Esophagus squamous epithelium (tissue), 5 donors: ENCODE measurements around the gene SYT8. TPM values are rescaled to one million over a fixed set of nuclear protein-coding genes. Genes with fewer than 3 reads are reported as not detected.

ENCODE experiments used
- DNase-seq: peaks from one replicate; lab custom pipeline; 2025; lab: John Stamatoyannopoulos, UW
- H3K27ac ChIP-seq, 4 donors: fragments of 200-600 bp; sonication (generic); one replicate each; pipeline ENCODE4 v1.5.1; 2016 to 2019; ENCODE audit warnings: mild to moderate bottlenecking in 1 of 4
- H3K27me3 ChIP-seq, 4 donors: fragments of 200-600 bp; sonication (generic); 1 replicate in 3 of 4; 2 replicates in 1 of 4; pipeline versions ENCODE4 v1.5.1 to v1.6.0; 2017 to 2021; ENCODE audit warnings: antibody characterized with exemption in 1 of 4
- H3K36me3 ChIP-seq, 3 donors: fragments of 200-600 bp; sonication (generic); one replicate each; pipeline ENCODE4 v1.5.1; 2016 to 2019
- H3K4me1 ChIP-seq, 3 donors: fragments of 200-600 bp; sonication (generic); one replicate each; pipeline ENCODE4 v1.5.1; 2017 to 2019
- H3K4me3 ChIP-seq, 4 donors: fragments of 200-600 bp; sonication (generic); 1 replicate in 3 of 4; 2 replicates in 1 of 4; pipeline ENCODE4 v1.5.1; 2016 to 2019; ENCODE audit warnings: mild to moderate bottlenecking in 2 of 4, moderate library complexity in 1 of 4
- H3K9me3 ChIP-seq, 3 donors: fragments of 200-600 bp; sonication (generic); one replicate each; pipeline ENCODE4 v1.5.1; 2016 to 2019
- CTCF ChIP-seq, 6 experiments: fragments of 450-650 bp in 4 of 6; fragments of 200-600 bp in 2 of 6; sonication (generic) in 2 of 6; IDR thresholded peaks; one replicate each; pipeline ENCODE4 v1.5.1; 2016 to 2019; ENCODE audit warnings: antibody characterized with exemption in 6 of 6, mild to moderate bottlenecking in 4 of 6, moderate library complexity in 4 of 6
- POLR2A ChIP-seq, 4 donors: fragments of 450-650 bp; IDR thresholded peaks; one replicate each; pipeline ENCODE4 v1.6.1; 2017; ENCODE audit warnings: antibody characterized with exemption in 4 of 4, mild to moderate bottlenecking in 4 of 4, moderate library complexity in 3 of 4
- WGBS, 2 donors: methylation state at CpG; one replicate each; pipeline ENCODE4 v1.1.5; 2018; 5-methylcytosine and 5-hydroxymethylcytosine counted together
- intact Hi-C: fragments of 100-400 bp; cut with DNase I; formaldehyde crosslinking; loops from one replicate; pipeline ENCODE4 v1.15.0; 2022
- total RNA-seq, 4 donors: library from RNA; depleted of rRNA; stranded (reverse); fragments of >200 nt; gene quantifications; one replicate each; pipeline ENCODE4 v1.1.0, GENCODE V29; 2016
- donor health status: DM: yes; HTN: yes; CAD: no.

Gene SYT8
- total RNA-seq: 100 to 1,000 TPM in 1 of 4 donors, 10 to 100 TPM in 3; 28.7 to 110 (median 69.3) TPM

- 40 to 46% methylated on average over 1 to 2 of the region's 26 CpGs for WGBS, 2 donors
- H3K4me3 ChIP-seq: peak within 1 kb of the TSS; percentile 23 to 47 (median 40)
- peaks cover 39 to 99% (median 54%) of the 10 kb centered on the region in 3 donors for H3K4me1 ChIP-seq
- no peak for TF ChIP-seq POLR2A (IDR thresholded peaks at IDR 0.05)
- TF ChIP-seq CTCF (IDR thresholded peaks at IDR 0.05): no peak
- no peaks in the 10 kb centered on the region for H3K9me3 ChIP-seq
- no peak for DNase-seq
- no peaks in the 10 kb centered on the region for H3K36me3 ChIP-seq
- intact Hi-C loops: loop anchor here (5.0 kb wide), 2 partner anchors 73 to 143 kb away; partner anchors contain the start of gene CTSD
- H3K27ac ChIP-seq: peak within 1 kb of the TSS; percentile 83 to 94 (median 91)
- H3K27me3 ChIP-seq: peaks cover 0 to 18% (median 0%) of the 10 kb centered on the region in 4 donors
These were observed at the start of gene SYT8 for GRCh38 chr11:1834779-1835670. SYT8 (plus strand) TSS chr11:1834990; CDS start chr11:1835106, 116 bp downstream.

- no peak overlapping the region for H3K27ac ChIP-seq
- H3K9me3 ChIP-seq: no peaks in the 10 kb centered on the region
- 71 to 83% methylated on average over 19 to 21 of the region's 21 CpGs for WGBS, 2 donors
- TF ChIP-seq POLR2A (IDR thresholded peaks at IDR 0.05): no peak
- no peak for TF ChIP-seq CTCF (IDR thresholded peaks at IDR 0.05)
- DNase-seq: no peak
- H3K4me3 ChIP-seq: no peak overlapping the region
- peaks cover 0 to 35% (median 0%) of the 10 kb centered on the region in 4 donors for H3K27me3 ChIP-seq
- H3K36me3 ChIP-seq: no peaks in the 10 kb centered on the region
- peaks cover 0 to 4% (median 0%) of the 10 kb centered on the region in 3 donors for H3K4me1 ChIP-seq
- intact Hi-C loops: no loop called here
These were observed 48.9 kb upstream of the SYT8 start for GRCh38 chr11:1785749-1786413.

GRCh38 chr11:1786466-1786865 lies 48.3 kb upstream of the SYT8 start:
- DNase-seq: no peak
- Histone ChIP-seq H3K4me1 (peaks cover 0 to under 1% (median 0%) of the 10 kb centered on the region in 3 donors), H3K4me3 (no peak overlapping the region), H3K9me3 (no peaks in the 10 kb centered on the region), H3K36me3 (no peaks in the 10 kb centered on the region), H3K27ac (no peak overlapping the region), H3K27me3 (peaks cover 0 to 33% (median 0%) of the 10 kb centered on the region in 4 donors)
- 88 to 96% methylated on average over 4 of the region's 4 CpGs for WGBS, 2 donors
- intact Hi-C loops: no loop called here
- TF ChIP-seq CTCF (IDR thresholded peaks at IDR 0.05): no peak
- no peak for TF ChIP-seq POLR2A (IDR thresholded peaks at IDR 0.05)

GRCh38 chr11:1791912-1792311 lies 42.9 kb upstream of the SYT8 start:
- no peaks in the 10 kb centered on the region for H3K9me3 ChIP-seq
- DNase-seq: no peak
- 78 to 82% methylated on average over 6 of the region's 6 CpGs for WGBS, 2 donors
- H3K27me3 ChIP-seq: peaks cover 0 to 37% (median 0%) of the 10 kb centered on the region in 4 donors
- intact Hi-C loops: no loop called here
- no peak overlapping the region for H3K27ac ChIP-seq
- H3K4me3 ChIP-seq: no peak overlapping the region
- H3K36me3 ChIP-seq: no peaks in the 10 kb centered on the region
- H3K4me1 ChIP-seq: peaks cover 0 to 11% (median 0%) of the 10 kb centered on the region in 3 donors
- no peak for TF ChIP-seq POLR2A (IDR thresholded peaks at IDR 0.05)

GRCh38 chr11:1792461-1792860 lies 42.3 kb upstream of the SYT8 start:
- 80 to 86% methylated on average over 12 of the region's 12 CpGs for WGBS, 2 donors
- intact Hi-C loops: no loop called here
- H3K27ac ChIP-seq: no peak overlapping the region
- no peaks in the 10 kb centered on the region for H3K36me3 ChIP-seq
- no peak overlapping the region for H3K4me3 ChIP-seq
- peaks cover 0 to 42% (median 0%) of the 10 kb centered on the region in 4 donors for H3K27me3 ChIP-seq
- no peak for DNase-seq
- H3K9me3 ChIP-seq: no peaks in the 10 kb centered on the region
- TF ChIP-seq POLR2A (IDR thresholded peaks at IDR 0.05): no peak
- no peak for TF ChIP-seq CTCF (IDR thresholded peaks at IDR 0.05)
- peaks cover 0 to 15% (median 0%) of the 10 kb centered on the region in 3 donors for H3K4me1 ChIP-seq
